Sciatic nerve (tissue), 2 donors: ENCODE results near the gene TCTN3. TPM values are rescaled to one million over a fixed set of nuclear protein-coding genes. Genes with fewer than 3 reads are reported as not detected.
"Not testable (repeated sequence)": the region's sequence is repeated elsewhere in the genome, so short reads cannot be mapped to it uniquely, and the experiment has no call there.

Experiments used
- ATAC-seq: fragments of 200-7000 bp; cut with Tn5 transposase; one replicate; pipeline ENCODE4 v1.9.1; 2020; ENCODE audit warnings: mild to moderate bottlenecking, moderate library complexity
- DNase-seq: peaks from one replicate; pipeline ENCODE4 v3.0.0-alpha.2; 2020; ENCODE audit warnings: low spot score
- intact Hi-C: fragments of 100-400 bp; cut with DNase I; formaldehyde crosslinking; loops from one replicate; pipeline ENCODE4 v1.14.2; 2022
- total RNA-seq: library from RNA; stranded (reverse); fragmentation: NEBNext Ultra II Directional; extraction: Animal tissue kit (Norgen Biotek cat#: 25700); gene quantifications from one replicate; pipeline ENCODE4 v1.2.1, GENCODE V29; 2021
- donor health status: DM: no; HTN: no; CAD: no.
- donor health status: DM: no; HTN: no; CAD: no.

Gene TCTN3
- total RNA-seq, 1 donor from 2014 or later = 26.3 TPM

DNA sequence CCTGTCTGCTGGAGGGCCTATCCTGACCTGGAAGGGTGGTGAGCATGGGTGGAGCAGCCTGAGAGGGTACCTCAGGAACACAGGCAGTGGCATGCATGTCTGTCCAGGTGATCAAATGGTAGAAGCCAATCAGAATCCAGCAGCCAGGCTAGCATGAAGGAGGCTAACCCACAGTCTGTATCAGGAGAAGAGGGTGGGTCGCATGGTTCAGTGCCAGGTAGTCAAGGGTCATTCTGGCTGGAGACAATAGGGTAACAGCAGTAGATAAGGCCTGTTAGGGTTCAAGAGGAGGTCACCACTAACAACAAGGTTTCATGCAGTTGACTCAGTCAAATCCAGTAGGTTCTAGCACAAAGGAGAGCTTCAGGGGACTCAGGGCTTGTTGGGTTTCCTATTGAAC, 47.6 kb downstream of the TCTN3 start:
- DNase-seq (no peak), ATAC-seq (no peak)
- intact Hi-C loops = no loop called here

DNA sequence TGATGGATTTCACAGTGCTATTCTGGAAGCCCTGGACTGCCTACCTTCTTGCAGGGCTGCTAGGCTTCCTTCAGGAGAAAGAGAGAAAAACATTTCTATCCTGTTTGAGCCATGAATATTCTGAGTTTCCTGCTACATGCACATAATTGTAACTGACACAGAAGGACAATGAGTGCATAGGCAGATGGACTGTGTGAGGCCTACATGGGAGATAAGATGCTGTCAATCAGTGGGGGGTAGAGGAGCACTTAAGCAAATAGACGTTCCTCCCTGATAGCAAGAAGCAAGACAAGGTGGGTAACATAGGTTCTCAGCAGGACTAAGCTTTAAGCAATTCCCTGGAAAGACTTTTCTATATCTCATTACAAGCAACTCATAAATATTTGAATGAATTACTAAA, 48.8 kb downstream of the TCTN3 start:
- ATAC-seq = no peak
- intact Hi-C loops = no loop called here
- DNase-seq = no peak

DNA sequence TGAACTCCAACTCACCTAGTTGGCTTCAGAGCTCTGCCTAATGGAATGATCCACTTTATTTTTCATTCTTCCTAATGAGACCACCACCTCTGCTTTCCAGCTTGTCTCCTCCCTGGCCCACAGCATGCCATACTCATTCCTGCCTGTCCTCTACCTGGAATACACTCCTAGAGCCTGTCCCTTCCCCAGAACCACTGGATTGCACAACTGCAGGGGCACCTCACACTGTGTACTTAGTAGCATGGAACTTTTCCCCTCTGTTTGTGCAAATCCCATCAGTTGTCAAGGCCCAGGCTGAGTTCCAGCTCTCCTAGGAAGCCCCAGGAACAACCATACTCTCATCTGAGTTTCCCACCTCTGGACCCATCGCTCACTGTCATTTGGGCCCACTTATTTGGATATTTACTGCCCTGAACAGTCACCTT, 52.8 kb downstream of the TCTN3 start:
- ATAC-seq = no peak

DNA sequence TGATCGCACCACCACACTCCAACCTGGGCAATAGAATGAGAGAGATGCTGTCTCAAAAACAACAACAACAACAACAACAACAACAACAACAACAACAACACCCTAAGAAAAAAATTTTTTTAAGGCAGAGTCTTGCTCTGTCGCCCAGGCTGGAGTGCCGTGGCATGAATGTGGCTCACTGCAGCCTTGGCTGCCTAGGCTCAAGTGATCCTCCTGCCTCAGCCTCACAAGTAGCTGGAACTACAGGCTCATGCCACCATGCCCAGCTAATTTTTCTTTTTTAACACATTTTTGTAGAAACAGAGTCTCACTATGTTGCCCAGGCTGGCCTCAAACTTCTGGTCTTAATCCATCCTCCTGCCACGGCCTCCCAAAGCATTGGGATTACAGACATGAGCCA, 55.8 kb downstream of the TCTN3 start:
- ATAC-seq (no peak), DNase-seq (no peak)
- intact Hi-C loops = no loop called here

More for the DNA sequence above, 52.8 kb downstream of the TCTN3 start:
- intact Hi-C loops = no loop called here
- DNase-seq = no peak

DNA sequence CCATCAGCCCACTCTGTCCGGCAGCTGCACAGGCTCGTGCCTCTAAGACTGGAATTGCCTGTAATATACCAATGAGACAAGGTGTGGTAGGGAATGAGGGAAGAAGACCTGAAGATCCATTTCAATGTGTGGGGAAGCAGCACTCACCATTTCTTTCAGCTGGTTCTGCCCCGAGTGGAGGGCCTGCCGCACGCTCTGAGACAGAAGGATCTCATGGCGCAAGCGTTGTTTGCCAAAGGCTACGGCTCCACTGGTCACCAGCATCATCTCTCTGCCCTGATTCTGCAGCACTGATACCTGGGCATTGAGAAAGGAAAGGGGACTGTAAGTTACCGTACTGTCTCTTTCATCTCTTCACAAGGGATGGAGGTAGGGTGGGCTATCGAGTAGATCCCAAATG, 56.6 kb downstream of the TCTN3 start:
- intact Hi-C loops = no loop called here
- ATAC-seq = no peak
- no peak for DNase-seq

DNA sequence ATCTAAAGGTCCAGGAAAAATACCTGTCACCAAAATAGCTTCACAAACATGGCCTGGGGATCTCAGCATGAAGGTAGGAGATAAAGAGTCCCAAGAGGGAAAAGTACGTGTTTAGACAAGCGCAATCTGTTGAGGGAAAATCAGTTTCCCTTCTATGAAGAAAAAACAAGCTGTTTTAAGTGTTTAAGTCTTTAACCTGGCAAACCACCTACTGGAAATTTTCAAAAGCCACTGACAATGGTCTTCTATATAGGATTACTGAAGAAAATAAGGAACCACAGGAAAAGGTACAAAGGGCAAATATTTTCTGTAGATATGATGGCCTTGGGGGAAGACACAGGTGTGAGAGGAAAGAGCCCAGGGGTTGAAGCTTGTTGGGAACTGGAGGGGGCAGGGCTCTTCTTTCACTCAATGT, 58.4 kb downstream of the TCTN3 start:
- DNase-seq = no peak
- ATAC-seq = no peak
- intact Hi-C loops = no loop called here

DNA sequence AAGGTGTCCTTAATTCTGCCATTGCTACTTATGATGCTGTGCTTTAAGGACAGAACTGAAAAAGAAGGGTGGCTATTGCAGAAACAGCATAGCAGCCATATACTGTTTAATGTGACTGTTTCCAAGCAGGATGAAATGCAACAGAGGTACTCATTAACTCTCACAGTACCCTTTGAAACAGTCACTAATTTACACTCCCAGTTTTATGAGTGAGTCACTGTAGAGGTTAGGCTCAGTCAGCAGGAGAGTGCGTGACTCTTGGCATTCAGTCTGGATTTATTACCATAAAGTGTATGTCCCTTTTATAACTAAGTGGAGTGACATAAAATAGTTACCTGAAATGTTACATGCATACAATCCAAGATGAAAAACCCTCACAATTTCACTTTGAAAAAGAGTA, 64.9 kb downstream of the TCTN3 start:
- no peak for ATAC-seq
- no peak for DNase-seq
- intact Hi-C loops = no loop called here

DNA sequence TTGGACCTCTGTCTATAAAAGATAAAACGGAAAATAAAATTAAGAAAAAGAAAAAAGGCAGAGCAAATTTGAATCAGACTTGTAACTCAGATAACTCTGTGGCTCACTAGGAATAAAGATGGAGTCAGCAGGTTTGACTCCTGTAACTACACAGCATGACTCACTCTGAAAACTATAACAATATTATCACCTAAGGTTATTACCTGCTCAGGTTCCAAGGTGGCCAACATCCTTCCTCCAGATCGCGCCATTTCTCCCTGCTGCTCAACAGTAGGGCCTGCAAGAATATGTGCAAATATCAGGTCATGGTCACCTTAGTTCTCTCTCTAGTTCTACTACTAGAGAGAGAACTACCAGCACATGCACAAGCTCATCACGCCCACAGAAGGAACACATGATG, 67.2 kb downstream of the TCTN3 start:
- intact Hi-C loops = no loop called here
- ATAC-seq (no peak), DNase-seq (no peak)

DNA sequence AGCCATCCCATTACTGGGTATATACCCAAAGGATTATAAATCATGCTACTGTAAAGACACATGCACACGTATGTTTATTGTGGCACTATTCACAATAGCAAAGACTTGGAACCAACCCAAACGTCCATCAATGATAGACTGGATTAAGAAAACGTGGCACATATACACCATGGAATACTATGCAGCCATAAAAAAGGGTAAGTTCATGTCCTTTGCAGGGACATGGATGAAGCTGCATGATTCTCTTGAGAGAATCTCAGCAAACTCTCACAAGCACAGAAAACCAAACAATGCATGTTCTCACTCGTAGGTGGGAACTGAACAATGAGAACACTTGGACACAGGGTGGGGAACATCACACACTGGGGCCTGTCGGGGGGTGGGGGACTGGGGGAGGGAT, 73.3 kb downstream of the TCTN3 start:
- ATAC-seq, intact Hi-C loops, DNase-seq: not testable (repeated sequence)

DNA sequence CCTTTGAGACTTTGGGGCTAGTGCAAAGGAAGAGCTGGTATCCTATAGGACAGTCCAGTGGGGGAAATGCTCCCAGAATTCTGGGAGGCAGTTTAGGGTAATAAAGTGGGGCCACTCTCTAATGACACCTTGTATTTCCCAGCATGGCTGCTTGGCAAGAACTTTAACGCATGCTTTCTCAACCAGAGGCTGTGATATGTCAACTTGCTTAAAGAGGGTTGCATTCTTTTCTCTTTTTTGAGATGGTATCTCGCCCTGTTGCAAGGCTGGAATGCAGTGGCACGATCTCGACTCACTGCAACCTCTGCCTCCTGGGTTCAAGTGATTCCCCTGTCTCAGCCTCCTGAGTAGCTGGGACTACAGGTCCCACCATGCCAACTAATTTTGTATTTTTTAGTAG, 75.6 kb downstream of the TCTN3 start:
- DNase-seq = no peak
- intact Hi-C loops = no loop called here
- ATAC-seq = no peak

DNA sequence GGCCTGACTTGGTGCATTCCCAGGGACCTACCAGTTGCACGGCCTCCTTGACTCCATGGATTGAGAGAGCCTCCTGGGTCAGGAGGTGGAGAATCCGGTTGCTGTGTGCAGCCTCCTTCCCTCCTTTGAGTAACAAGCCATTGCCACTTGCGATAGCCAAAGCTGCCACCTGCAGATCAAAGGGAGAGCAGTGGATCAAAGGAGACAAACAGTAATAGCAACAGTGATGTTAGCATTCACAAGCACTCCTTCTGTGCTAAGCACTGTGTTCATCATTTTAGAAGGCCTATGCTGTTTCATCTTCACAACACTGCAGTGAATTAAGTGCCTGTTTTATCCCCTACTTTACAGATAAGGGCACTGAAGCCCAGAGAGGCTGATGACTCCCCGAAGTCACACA, 77.3 kb downstream of the TCTN3 start:
- ATAC-seq = no peak
- intact Hi-C loops = no loop called here

More for the DNA sequence above, 77.3 kb downstream of the TCTN3 start:
- no peak for DNase-seq

Other genes with a start within 250 kb of the TCTN3 start
- gene SORBS1, start 132.6 kb downstream of the TCTN3 start, total RNA-seq = 593 TPM
- gene ALDH18A1, start 37.2 kb downstream of the TCTN3 start, total RNA-seq = 23.2 TPM
- 28.7 TPM for gene ENTPD1, start 62.2 kb upstream of the TCTN3 start, total RNA-seq
- gene CC2D2B, start 214.0 kb upstream of the TCTN3 start, total RNA-seq = 3.1 TPM